Uterus (tissue), 2 donors: Measurements from ENCODE around the gene GOLGA6L9.
"Not testable (repeated sequence)": the region's sequence is repeated elsewhere in the genome, so short reads cannot be mapped to it uniquely, and the experiment has no call there.

Experiments used
- POLR2A ChIP-seq, 2 donors: fragments of 450-650 bp; IDR thresholded peaks; one replicate each; pipeline ENCODE4 v1.6.1; 2016; ENCODE audit warnings: antibody characterized with exemption in 2 of 2, mild to moderate bottlenecking in 1 of 2, moderate library complexity in 1 of 2
- TF ChIP-seq, protein P1 (sequence below), 4 experiments: fragments of 200-600 bp in 2 of 4; fragments of 450-650 bp in 2 of 4; sonication (generic) in 2 of 4; IDR thresholded peaks; one replicate each; pipeline ENCODE4 v1.5.1; 2016 to 2019; ENCODE audit warnings: antibody characterized with exemption in 4 of 4, mild to moderate bottlenecking in 2 of 4, moderate library complexity in 1 of 4

DNA sequence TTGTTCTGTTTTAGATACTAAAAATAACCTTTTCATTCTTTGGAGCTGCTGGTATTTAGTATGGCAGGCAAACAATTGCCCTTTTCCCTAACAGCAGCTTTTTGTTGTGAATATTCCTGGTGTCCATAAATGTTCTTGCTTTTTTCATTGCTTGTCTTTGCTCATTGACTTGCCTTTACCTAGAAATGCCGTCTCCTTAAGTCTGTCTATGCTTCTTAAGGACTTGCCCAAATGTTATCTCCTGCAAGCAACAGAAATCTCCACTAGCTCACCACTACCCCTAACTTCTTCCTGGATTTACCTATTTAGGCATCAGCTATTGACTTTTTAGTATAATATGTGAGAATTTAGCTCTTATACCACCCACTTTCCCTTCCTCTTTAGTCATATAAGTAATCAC, 37.5 kb upstream of the GOLGA6L9 start:
- not testable (repeated sequence) for TF ChIP-seq POLR2A (IDR thresholded peaks at IDR 0.05)
- TF ChIP-seq, protein P1, sequence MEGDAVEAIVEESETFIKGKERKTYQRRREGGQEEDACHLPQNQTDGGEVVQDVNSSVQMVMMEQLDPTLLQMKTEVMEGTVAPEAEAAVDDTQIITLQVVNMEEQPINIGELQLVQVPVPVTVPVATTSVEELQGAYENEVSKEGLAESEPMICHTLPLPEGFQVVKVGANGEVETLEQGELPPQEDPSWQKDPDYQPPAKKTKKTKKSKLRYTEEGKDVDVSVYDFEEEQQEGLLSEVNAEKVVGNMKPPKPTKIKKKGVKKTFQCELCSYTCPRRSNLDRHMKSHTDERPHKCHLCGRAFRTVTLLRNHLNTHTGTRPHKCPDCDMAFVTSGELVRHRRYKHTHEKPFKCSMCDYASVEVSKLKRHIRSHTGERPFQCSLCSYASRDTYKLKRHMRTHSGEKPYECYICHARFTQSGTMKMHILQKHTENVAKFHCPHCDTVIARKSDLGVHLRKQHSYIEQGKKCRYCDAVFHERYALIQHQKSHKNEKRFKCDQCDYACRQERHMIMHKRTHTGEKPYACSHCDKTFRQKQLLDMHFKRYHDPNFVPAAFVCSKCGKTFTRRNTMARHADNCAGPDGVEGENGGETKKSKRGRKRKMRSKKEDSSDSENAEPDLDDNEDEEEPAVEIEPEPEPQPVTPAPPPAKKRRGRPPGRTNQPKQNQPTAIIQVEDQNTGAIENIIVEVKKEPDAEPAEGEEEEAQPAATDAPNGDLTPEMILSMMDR (IDR thresholded peaks at IDR 0.05), result not testable (repeated sequence)
